ENCODE results near the gene UBR3.
A peak's percentile ranks its signal among the peaks of the same experiment; 100 is the strongest.
"Not testable (repeated sequence)": the region's sequence is repeated elsewhere in the genome, so short reads cannot be mapped to it uniquely, and the experiment has no call there.

Gene UBR3

GRCh38 chr2:169860149-169860548, 32.9 kb downstream of the UBR3 start:
- DNase-seq (ENCODE audit: low read depth, low spot score): no peak
- H3K27ac ChIP-seq: no peak overlapping the region

- H3K27ac ChIP-seq: no peak overlapping the region
- no peak for DNase-seq (ENCODE audit: low read depth, low spot score)
Measured at GRCh38 chr2:169862816-169863215, 35.6 kb downstream of the UBR3 start.

GRCh38 chr2:169865492-169865891, 38.2 kb downstream of the UBR3 start:
- DNase-seq (ENCODE audit: low read depth, low spot score): no peak
- no peak overlapping the region for H3K27ac ChIP-seq

- DNase-seq (ENCODE audit: low read depth, low spot score); H3K27ac ChIP-seq: not testable (repeated sequence)
Measured at GRCh38 chr2:169866230-169866629, 39.0 kb downstream of the UBR3 start.

GRCh38 chr2:169867579-169867978, 40.3 kb downstream of the UBR3 start:
- no peak overlapping the region for H3K27ac ChIP-seq
- DNase-seq (ENCODE audit: low read depth, low spot score): no peak

GRCh38 chr2:169868951-169869350, 41.7 kb downstream of the UBR3 start:
- no peak overlapping the region for H3K27ac ChIP-seq
- no peak for DNase-seq (ENCODE audit: low read depth, low spot score)

- H3K27ac ChIP-seq: not testable (repeated sequence)
Measured at GRCh38 chr2:169871369-169871768, 44.1 kb downstream of the UBR3 start.

GRCh38 chr2:169871994-169872393, 44.7 kb downstream of the UBR3 start:
- no peak overlapping the region for H3K27ac ChIP-seq
- no peak for DNase-seq (ENCODE audit: low read depth, low spot score)

More at GRCh38 chr2:169871369-169871768, 44.1 kb downstream of the UBR3 start:
- DNase-seq (ENCODE audit: low read depth, low spot score): not testable (repeated sequence)

GRCh38 chr2:169877398-169877797, 50.1 kb downstream of the UBR3 start:
- no peak for DNase-seq (ENCODE audit: low read depth, low spot score)
- no peak overlapping the region for H3K27ac ChIP-seq

GRCh38 chr2:169887120-169887519, 59.9 kb downstream of the UBR3 start:
- DNase-seq (ENCODE audit: low read depth, low spot score): no peak
- no peak overlapping the region for H3K27ac ChIP-seq

GRCh38 chr2:169891593-169892298, 64.5 kb downstream of the UBR3 start:
- peak; percentile 84 for DNase-seq (ENCODE audit: low read depth, low spot score)
- H3K27ac ChIP-seq: no peak overlapping the region

- no peak for DNase-seq (ENCODE audit: low read depth, low spot score)
- no peak overlapping the region for H3K27ac ChIP-seq
Measured at GRCh38 chr2:169892951-169893350, 65.7 kb downstream of the UBR3 start.

- DNase-seq (ENCODE audit: low read depth, low spot score): no peak
- H3K27ac ChIP-seq: no peak overlapping the region
Measured at GRCh38 chr2:169895294-169895985, 68.2 kb downstream of the UBR3 start.

- no peak overlapping the region for H3K27ac ChIP-seq
- DNase-seq (ENCODE audit: low read depth, low spot score): no peak
Measured at GRCh38 chr2:169897834-169898233, 70.6 kb downstream of the UBR3 start.

GRCh38 chr2:169900103-169900502, 72.8 kb downstream of the UBR3 start:
- H3K27ac ChIP-seq; DNase-seq (ENCODE audit: low read depth, low spot score): not testable (repeated sequence)

- DNase-seq (ENCODE audit: low read depth, low spot score): no peak
- H3K27ac ChIP-seq: no peak overlapping the region
Measured at GRCh38 chr2:169900686-169901085, 73.4 kb downstream of the UBR3 start.

- DNase-seq (ENCODE audit: low read depth, low spot score): no peak
- no peak overlapping the region for H3K27ac ChIP-seq
Measured at GRCh38 chr2:169906731-169907130, 79.5 kb downstream of the UBR3 start.

GRCh38 chr2:169909376-169909775, 82.1 kb downstream of the UBR3 start:
- no peak for DNase-seq (ENCODE audit: low read depth, low spot score)
- H3K27ac ChIP-seq: no peak overlapping the region

GRCh38 chr2:169910109-169910799, 83.0 kb downstream of the UBR3 start:
- H3K27ac ChIP-seq: no peak overlapping the region
- DNase-seq (ENCODE audit: low read depth, low spot score): no peak

GRCh38 chr2:169911119-169911518, 83.9 kb downstream of the UBR3 start:
- H3K27ac ChIP-seq: no peak overlapping the region
- DNase-seq (ENCODE audit: low read depth, low spot score): no peak

- DNase-seq (ENCODE audit: low read depth, low spot score): no peak
- H3K27ac ChIP-seq: no peak overlapping the region
Measured at GRCh38 chr2:169916623-169917022, 89.4 kb downstream of the UBR3 start.

Data from epithelial cell of prostate (primary cell).